HG02970 (cell line): ENCODE data around the gene SLC26A5.
"Not testable (repeated sequence)": the region's sequence is repeated elsewhere in the genome, so short reads cannot be mapped to it uniquely, and the experiment has no call there.

ENCODE experiments used
- ATAC-seq: cut with Tn5 transposase; IDR thresholded peaks from one replicate; pipeline ENCODE4 v1.9.1; 2021; ENCODE audit warnings: mild to moderate bottlenecking, moderate library complexity, moderate number of reproducible peaks; ENCODE audit not compliant: unreplicated experiment, low FRiP score

Gene SLC26A5

DNA sequence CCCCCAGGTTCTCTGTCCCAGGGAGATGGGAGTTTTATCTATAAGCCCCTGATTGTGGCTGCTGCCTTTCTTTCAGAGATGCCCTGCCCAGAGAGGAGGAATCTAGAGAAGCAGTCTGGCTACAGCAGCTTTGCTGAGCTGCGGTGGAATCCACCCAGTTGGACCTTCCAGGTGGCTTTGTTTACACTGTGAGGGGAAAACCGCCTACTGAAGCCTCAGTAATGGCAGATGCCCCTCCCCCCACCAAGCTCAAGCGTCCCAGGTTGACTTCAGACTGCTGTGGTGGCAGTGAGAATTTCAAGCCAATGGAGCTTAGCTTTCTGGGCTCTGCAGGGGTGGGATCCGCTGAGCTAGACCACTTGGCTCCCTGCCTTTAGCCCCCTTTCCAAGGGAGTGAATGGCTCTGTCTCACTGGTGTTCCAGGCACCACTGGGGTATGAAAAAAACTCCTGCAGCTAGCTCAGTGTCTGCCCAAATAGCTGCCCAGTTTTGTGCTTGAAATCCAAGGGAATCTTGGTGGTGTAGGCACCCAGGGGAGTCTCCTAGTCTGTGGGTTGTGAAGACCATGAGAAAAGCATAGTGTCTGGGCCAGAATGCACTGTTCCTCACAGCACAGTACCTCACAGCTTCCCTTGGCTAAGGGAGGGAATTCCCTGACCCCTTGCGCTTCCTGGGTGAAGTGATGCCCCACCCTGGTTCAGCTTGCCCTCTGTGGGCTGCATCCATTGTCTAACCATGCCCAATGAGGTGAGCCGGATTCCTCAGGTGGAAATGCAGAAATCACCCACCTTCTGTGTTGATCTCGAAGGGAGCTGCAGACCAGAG is 40.0 kb downstream of the SLC26A5 start:
- ATAC-seq = not testable (repeated sequence)

DNA sequence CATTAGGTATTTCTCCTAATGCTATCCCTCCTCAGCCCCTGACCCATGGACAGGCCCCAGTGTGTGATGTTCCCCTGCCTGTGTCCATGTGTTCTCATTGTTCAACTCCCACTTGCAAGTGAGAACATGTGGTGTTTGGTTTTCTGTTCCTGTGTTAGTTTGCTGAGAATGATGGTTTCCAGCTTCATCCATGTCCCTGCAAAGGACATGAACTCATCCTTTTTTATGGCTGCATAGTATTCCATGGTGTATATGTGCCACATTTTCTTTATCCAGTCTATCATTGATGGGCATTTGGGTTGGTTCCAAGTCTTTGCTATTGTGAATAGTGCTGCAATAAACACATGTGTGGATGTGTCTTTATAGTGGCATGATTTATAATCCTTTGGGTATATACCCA is 46.3 kb downstream of the SLC26A5 start:
- not testable (repeated sequence) for ATAC-seq

DNA sequence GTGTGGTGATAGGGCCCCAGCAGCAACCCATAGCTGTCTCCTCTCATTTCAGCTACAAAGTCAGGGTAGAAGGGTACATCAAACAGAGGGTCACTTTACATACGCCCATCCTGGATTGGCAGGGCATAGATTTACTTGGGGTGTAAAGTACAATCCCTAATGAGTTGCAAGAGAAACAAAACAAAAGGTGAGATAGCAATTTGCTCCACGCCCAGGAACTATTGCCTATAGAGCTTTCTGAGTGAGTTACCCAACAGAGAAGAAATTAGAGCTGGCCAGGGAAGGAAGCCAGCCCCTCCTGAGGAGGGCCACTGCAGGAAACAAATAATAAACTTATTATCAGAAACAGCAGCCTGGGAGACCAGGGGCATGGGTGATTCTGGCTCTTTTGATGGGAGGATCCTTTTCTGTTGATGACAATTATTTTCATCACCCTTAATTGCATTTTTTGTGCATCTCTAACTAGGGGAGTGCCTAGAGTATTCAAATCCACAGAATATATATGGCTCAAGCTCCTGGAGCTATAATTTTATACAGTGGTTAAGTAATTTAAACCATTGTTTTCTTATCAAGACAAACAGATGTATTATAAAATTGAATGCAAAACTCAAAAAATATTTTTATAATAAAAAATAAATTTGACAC is 47.4 kb downstream of the SLC26A5 start:
- no peak for ATAC-seq

DNA sequence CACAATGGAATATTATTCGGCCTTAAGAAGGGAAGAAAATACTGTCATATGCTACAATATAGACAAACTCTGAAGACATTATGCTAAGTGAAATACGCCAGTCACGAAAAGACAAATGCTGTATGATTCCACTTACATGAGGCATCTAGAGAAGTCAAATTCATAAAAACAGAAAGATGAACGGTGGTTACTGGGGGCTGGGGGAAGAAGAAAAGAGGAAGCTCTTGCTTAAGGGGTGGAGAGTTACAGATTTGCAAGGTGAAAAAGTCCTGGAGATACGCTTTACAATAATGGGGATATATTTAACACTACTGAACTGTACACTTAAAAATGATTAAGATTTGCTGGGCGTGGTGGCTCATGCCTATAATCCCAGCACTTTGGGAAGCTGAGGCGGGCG is 49.5 kb downstream of the SLC26A5 start:
- no peak for ATAC-seq

DNA sequence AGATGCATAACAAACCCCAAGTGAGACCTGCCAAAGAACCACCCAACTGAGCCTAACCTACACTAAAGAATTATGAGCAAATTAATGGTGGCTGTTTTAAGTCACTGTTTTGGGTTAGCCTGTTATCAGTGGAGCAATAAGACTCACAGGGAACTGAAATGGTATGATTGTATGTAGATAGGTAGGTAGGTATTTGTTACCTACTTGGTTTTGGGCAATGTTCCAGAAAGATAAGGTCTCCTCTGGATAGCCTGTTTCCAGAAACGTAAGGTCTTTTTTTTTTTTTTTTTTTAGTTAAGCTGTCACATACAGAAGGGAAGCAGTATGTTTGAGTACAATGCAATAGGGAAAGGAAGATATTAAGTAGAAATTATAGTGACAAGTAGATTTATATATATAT is 50.9 kb downstream of the SLC26A5 start:
- no peak for ATAC-seq

- ATAC-seq = no peak
These were observed 51.4 kb downstream of the SLC26A5 start for GRCh38 chr7:103394566-103394965.

GRCh38 chr7:103391976-103392375 is 54.0 kb downstream of the SLC26A5 start:
- no peak for ATAC-seq

GRCh38 chr7:103391150-103391549 is 54.9 kb downstream of the SLC26A5 start:
- no peak for ATAC-seq

DNA sequence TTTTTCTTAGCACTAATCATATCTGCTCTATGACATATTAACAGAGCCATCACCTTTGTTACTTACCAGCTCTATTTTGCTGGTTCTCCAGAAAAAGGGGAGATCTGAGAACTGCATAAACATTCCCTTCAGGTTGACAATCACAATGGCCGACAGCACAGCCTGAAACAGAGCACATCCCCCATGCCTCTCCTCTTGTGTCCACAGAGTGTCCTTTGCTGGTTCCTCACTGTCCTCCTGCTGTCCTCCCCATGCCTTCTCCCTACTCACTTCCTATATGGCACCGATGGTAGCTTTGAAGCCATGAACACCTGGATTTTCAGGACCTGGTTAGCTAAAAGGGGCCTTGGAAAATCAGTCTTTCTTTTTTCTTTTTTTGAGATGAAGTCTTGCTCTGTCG is 56.7 kb downstream of the SLC26A5 start:
- no peak for ATAC-seq

GRCh38 chr7:103388469-103389140 is 57.4 kb downstream of the SLC26A5 start:
- ATAC-seq = no peak

GRCh38 chr7:103387242-103387641 is 58.8 kb downstream of the SLC26A5 start:
- ATAC-seq = no peak

DNA sequence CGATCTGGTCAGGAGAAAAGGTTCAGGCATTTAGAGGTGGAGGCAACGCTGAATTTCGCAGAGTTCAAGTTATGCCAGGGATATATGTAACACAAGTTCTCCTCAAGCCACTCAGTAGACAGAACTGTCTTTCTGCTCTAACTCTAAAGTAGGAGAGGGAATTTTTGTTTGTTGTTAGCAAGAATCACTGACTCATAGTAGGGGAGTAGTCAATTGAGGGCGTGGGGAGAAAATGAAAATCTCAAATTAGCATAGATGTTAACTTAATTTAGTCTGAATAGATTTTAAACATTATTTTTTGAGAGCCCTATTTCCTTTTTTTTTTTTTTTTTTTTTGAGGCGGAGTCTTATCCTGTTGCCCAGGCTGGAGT is 64.0 kb downstream of the SLC26A5 start:
- ATAC-seq = no peak

DNA sequence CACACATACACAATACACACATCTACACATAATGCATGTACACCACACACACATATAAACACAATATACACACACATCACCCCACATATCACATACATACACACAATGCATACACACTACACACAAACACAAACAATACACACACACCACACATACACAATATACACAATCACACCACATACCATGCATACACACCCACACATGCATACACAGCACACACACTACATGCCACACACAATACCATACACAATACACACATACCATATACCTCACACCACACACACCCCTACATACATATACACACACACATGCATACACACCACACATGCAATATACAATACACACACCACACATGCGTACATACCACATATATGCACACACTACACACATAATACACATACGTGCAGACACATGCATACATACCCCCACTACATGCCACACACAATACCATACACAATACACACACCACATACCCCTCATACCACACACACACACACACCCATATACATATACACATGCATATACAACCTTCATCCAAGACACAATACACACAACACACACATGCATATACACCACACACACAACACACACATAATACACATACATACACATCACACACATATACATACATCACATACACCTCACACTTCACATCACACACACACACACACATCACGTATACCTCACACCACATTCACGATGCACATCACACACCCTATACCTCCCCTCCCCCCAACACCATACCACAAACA is 64.6 kb downstream of the SLC26A5 start:
- ATAC-seq = no peak

DNA sequence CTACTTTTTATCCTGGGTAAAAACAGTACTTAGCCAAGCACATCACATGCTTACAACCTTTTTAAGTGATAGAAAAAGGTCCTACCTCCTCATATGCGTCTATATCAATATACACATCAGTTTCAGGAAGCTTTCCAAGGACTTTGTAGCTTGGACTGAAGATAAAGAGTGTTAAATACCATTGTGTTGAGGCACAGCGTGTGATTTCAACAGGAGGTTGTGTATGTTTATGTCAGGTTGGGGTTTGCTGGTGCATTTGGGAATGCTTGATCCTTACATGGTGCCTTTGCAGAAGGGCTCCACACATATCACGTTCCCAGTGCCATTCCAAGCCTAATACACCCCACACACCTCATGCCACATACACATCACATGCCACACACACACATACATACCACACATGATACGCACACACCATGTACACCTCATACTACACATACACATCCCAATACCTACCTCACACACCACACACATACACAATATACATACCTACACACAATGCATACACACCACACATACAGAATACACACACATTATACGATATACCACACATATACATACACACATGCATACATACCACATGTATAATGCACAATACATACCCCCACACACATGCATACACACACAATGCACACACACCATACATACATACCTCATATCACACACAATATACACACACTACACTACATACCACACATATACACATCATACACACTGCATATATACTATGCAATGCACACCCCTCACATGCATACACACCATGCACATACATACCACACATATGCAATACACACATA is 65.4 kb downstream of the SLC26A5 start:
- ATAC-seq = no peak

DNA sequence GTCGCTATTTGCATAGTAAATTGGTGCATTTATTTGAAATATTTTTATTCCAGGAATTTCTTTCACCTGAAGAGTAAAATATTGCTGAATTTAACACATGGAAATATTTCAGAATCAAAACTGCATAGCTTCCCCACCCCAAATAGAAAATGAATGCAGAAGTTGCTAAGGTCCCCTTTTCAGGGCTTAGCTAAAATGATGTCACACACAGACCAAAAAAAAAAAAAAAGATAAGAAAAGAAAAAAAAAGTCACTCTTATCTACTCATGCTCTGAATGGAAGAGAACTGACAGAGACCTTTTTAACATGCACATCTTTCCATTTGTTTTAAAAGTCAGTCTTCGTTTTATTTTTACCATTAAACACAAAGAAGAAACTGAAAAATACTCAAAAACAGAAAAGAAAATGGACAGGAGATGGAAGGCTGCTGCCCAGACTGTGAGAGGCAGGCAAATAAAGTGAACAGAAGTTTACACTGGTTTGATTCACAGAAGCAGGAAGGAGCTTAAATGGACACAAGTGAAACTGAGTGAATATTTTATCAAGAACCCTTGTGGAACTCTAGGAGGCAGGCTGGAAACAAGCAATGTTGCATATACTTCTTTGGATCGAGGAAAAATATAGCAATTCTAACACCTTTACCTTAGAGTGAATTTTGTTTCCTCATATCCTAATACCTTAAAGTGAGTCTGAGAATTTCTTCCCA is 66.6 kb downstream of the SLC26A5 start:
- no peak for ATAC-seq

DNA sequence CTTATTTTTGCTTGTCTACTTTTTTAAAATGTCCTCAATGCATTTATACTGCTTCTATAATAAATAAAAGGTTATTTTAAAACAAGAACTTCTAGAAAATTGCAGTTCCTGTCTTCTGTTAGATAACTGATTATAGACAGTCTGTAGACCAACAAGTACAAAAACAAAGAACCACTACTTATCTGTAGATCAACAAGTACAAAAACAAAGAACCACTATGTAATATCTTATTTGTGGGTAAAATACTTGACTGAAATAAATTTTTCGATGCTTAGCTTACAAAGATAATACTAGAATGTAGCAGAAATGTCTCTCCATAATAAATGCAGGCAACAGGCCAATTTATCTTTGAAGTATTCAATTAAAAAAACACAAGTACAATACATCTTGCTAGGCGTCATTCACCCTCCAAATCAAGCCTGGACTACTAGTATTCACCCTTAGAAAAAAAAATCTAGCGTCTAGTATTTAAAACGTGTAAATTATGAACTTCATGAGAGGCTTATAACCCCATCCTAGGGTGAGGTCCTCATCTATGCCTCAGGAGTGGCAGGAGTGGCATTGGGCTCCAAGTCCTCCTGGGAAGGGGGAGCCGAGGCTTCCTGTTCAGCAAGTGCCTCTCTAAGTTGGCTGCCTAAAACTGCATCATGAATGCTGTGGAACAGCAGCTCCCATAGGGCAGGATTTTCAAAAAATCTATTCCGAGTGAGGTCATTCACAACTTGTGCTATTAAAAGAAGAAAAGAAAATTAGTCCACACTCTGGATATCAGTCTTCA is 72.0 kb downstream of the SLC26A5 start:
- ATAC-seq = no peak

DNA sequence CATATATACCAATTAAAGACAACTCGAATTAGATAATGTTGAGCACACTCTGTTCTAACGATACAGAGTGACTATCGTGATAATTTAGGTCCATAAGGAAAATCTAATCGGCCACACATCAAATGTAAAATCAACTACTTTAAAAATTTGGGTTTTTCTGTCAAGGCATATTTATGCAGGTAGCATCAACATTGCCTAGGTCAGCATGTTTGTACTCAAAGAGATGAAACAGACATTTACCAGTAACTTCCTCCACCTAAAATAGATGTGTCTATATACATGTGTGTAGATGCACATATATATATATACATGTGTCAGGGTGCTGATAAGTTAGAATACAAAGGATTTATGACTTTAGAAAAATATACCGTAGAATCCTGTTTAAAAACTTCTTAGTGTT is 76.6 kb downstream of the SLC26A5 start:
- no peak for ATAC-seq

DNA sequence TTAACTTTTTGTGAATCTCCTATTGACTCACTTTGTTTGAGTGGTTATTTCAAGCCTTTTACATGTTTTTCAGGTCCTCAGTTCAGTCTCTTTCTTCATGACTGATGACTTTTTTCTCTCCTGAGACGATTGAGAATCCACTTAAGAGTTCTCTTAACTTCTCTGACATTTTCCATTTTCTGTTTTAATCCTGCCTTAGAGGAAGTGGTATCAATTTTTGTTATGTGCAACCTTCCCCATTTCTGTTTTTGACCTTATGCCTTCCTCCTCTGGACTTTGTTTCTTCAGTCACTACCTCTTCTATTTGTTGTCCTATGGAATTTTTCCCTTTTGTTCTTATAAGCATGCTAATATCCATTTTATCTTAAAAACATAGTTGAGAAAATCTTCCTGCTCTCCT is 96.2 kb downstream of the SLC26A5 start:
- no peak for ATAC-seq

DNA sequence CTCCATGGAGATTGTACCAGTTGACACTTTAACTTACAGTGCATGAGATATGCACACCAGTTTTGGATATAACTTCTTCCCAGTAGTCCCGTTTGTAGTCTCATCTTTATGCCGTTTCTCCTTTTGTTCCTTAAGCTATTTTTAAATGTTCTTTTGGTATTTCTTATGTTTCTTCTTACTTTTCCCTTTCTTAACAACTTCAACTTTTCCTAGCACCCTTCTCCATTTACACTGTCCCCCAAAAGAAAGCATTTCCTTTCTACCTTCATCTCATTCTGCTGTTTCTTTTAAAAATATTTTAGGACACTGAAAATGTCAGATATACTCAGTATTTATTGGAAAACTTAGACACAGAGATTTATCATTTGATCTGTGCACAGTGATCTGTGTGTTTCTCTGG is 97.0 kb downstream of the SLC26A5 start:
- ATAC-seq = no peak
